Caco-2 (cell line): ENCODE measurements around the gene PPM1H. TPM values are rescaled to one million over a fixed set of nuclear protein-coding genes. Genes with fewer than 3 reads are reported as not detected.

ENCODE experiments used
- BruUV-seq: library from RNA; stranded (reverse); fragments of 400-500 nt; replicated peaks from 2 replicates; lab custom pipeline; 2021; lab: Mats Ljungman, UMichigan
- CTCF ChIA-PET: fragments of 300-600 bp; sonication (Branson Sonifier 250); formaldehyde crosslinking; loops from one replicate; lab custom pipeline; 2022; ENCODE audit warnings: antibody characterized with exemption; lab: Charles Lee
- POLR2A ChIA-PET: fragments of 300-600 bp; sonication (Branson Sonifier 250); formaldehyde crosslinking; loops from one replicate; lab custom pipeline; 2022; ENCODE audit warnings: antibody characterized with exemption; lab: Charles Lee
- DNase-seq, 2 experiments: peaks; one replicate each; pipeline versions ENCODE4 v3.0.0 to v3.0.0-alpha.2; 2020 to 2022
- H3K27me3 ChIP-seq: replicated peaks from 2 replicates; pipeline ENCODE4 v1.6.0; 2011; ENCODE audit warnings: low read length; ENCODE audit not compliant: control insufficient read depth, insufficient read depth
- H3K36me3 ChIP-seq: 2 replicates; pipeline ENCODE4 v1.5.1; 2011; ENCODE audit warnings: low read length; ENCODE audit not compliant: control insufficient read depth, insufficient read depth
- H3K4me1 ChIP-seq: fragments of 250-450 bp; sonication (Bioruptor Pico); 2 replicates; pipeline ENCODE4 v1.5.1; 2020; ENCODE audit warnings: mild to moderate bottlenecking
- H3K4me3 ChIP-seq: 2 replicates; pipeline ENCODE4 v1.5.1; 2011; ENCODE audit warnings: low read depth, mild to moderate bottlenecking, control low read depth, low read length
- H3K9me3 ChIP-seq: fragments of 250-450 bp; sonication (Bioruptor Pico); 2 replicates; pipeline ENCODE4 v1.5.1; 2020; ENCODE audit warnings: mild to moderate bottlenecking, moderate library complexity
- H3K27ac Mint-ChIP-seq: one replicate; pipeline ENCODE4 v1.8.0; 2022; ENCODE audit warnings: mixed read lengths; ENCODE audit not compliant: unreplicated experiment
- H3K27me3 Mint-ChIP-seq: one replicate; pipeline ENCODE4 v1.8.0; 2022; ENCODE audit warnings: mixed read lengths; ENCODE audit not compliant: insufficient read depth, unreplicated experiment
- H3K36me3 Mint-ChIP-seq: one replicate; pipeline ENCODE4 v1.8.0; 2022; ENCODE audit warnings: mild to moderate bottlenecking, mixed read lengths; ENCODE audit not compliant: insufficient read depth, unreplicated experiment
- H3K4me1 Mint-ChIP-seq: one replicate; pipeline ENCODE4 v1.8.0; 2022; ENCODE audit warnings: low read depth, mixed read lengths; ENCODE audit not compliant: unreplicated experiment
- H3K4me3 Mint-ChIP-seq: one replicate; pipeline ENCODE4 v1.8.0; 2022; ENCODE audit warnings: mild to moderate bottlenecking, moderate library complexity, mixed read lengths; ENCODE audit not compliant: unreplicated experiment
- H3K9me3 Mint-ChIP-seq: one replicate; pipeline ENCODE4 v1.8.0; 2022; ENCODE audit warnings: mixed read lengths; ENCODE audit not compliant: unreplicated experiment
- CTCF ChIP-seq, 2 experiments: fragments of 200-600 bp in 1 of 2; IDR thresholded peaks; 1 replicate in 1 of 2; 2 replicates in 1 of 2; pipeline versions ENCODE4 v1.5.1 to v1.8.0; 2011 to 2022; ENCODE audit warnings: antibody characterized with exemption in 1 of 2, control low read depth in 1 of 2, inconsistent platforms in 1 of 2, low read depth in 1 of 2, low read length in 1 of 2, mild to moderate bottlenecking in 1 of 2, moderate library complexity in 1 of 2; ENCODE audit not compliant: insufficient read depth in 1 of 2, severe bottlenecking in 1 of 2, unreplicated experiment in 1 of 2
- intact Hi-C: fragments of 100-400 bp; cut with micrococcal nuclease; formaldehyde crosslinking; loops from one replicate; pipeline ENCODE4 v1.10.0; 2022; ENCODE audit not compliant: unreplicated experiment
- total RNA-seq: library from RNA; stranded (reverse); gene quantifications from 2 replicates; pipeline ENCODE4 v1.2.3, GENCODE V29; 2022

The PPM1H gene
- total RNA-seq, 1 experiment from 2014 or later: 151 TPM

GRCh38 chr12:62622177-62622576 lies 312.8 kb downstream of the PPM1H start:
- H3K27me3 Mint-ChIP-seq: no peaks in the 10 kb centered on the region
- CTCF ChIA-PET: no interaction called here
- no peaks in the 10 kb centered on the region for H3K9me3 Mint-ChIP-seq
- H3K36me3 Mint-ChIP-seq: no peaks in the 10 kb centered on the region
- Histone ChIP-seq H3K36me3 (no peaks in the 10 kb centered on the region), H3K4me3 (no peak overlapping the region), H3K4me1 (peaks cover 6% of the 10 kb centered on the region; the same call in 1 of the 2 replicates), H3K9me3 (no peaks in the 10 kb centered on the region), H3K27me3 (no peaks in the 10 kb centered on the region)
- intact Hi-C loops: no loop called here
- no peak overlapping the region for H3K4me3 Mint-ChIP-seq
- H3K4me1 Mint-ChIP-seq: no peaks in the 10 kb centered on the region
- H3K27ac Mint-ChIP-seq: no peak overlapping the region
- no peak for DNase-seq
- BruUV-seq: no TSS peak
- POLR2A ChIA-PET: no interaction called here
- TF ChIP-seq CTCF (IDR thresholded peaks at IDR 0.05; ENCODE audit: insufficient read depth in 1 of 2, low read depth in 1 of 2, low read length in 1 of 2, severe bottlenecking in 1 of 2, unreplicated experiment in 1 of 2): no peak

- Histone ChIP-seq H3K9me3 (no peaks in the 10 kb centered on the region), H3K4me3 (no peak overlapping the region), H3K36me3 (no peaks in the 10 kb centered on the region), H3K27me3 (no peaks in the 10 kb centered on the region), H3K4me1 (peaks cover 6% of the 10 kb centered on the region; the same call in 1 of the 2 replicates)
- no peaks in the 10 kb centered on the region for H3K9me3 Mint-ChIP-seq
- ChIA-PET CTCF (no interaction called here), POLR2A (interaction anchor here (0.5 kb wide), 1 partner anchor 42 kb away, joined by 3 read pairs; no protein-coding TSS in a partner anchor)
- H3K27ac Mint-ChIP-seq: no peak overlapping the region
- no peaks in the 10 kb centered on the region for H3K4me1 Mint-ChIP-seq
- H3K4me3 Mint-ChIP-seq: no peak overlapping the region
- no peaks in the 10 kb centered on the region for H3K27me3 Mint-ChIP-seq
- intact Hi-C loops: no loop called here
- no peak for TF ChIP-seq CTCF (IDR thresholded peaks at IDR 0.05; ENCODE audit: insufficient read depth in 1 of 2, low read depth in 1 of 2, low read length in 1 of 2, severe bottlenecking in 1 of 2, unreplicated experiment in 1 of 2)
- H3K36me3 Mint-ChIP-seq: no peaks in the 10 kb centered on the region
- DNase-seq: no peak
- BruUV-seq: no TSS peak
Measured at GRCh38 chr12:62621101-62621638, 313.8 kb downstream of the PPM1H start.

DNA sequence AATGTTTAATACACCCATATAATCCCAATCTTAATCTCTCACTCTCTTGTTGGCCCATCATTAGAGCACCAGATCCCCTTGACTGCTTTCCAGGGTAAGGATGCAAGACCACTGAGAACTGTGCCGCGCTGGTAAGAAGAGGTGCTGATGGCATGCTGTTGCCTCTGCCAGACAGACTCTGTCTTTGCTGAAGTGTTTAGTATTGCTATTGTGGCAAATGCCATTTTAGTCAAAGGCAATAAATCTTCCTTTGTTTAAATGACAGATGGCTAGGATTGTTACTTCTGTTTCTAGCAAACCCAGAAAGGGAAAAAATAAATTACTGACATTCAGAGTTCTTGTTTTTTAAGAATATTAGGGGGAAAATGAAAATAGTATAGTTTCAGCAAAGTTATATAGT lies 316.0 kb downstream of the PPM1H start:
- Histone ChIP-seq H3K4me3 (no peak overlapping the region), H3K36me3 (no peaks in the 10 kb centered on the region), H3K27me3 (no peaks in the 10 kb centered on the region), H3K9me3 (no peaks in the 10 kb centered on the region), H3K4me1 (peaks cover 6% of the 10 kb centered on the region; the same call in 1 of the 2 replicates)
- intact Hi-C loops: no loop called here
- TF ChIP-seq CTCF (IDR thresholded peaks at IDR 0.05; ENCODE audit: insufficient read depth in 1 of 2, low read depth in 1 of 2, low read length in 1 of 2, severe bottlenecking in 1 of 2, unreplicated experiment in 1 of 2): no peak
- Mint-ChIP-seq H3K36me3 (no peaks in the 10 kb centered on the region), H3K4me1 (no peaks in the 10 kb centered on the region), H3K4me3 (no peak overlapping the region), H3K27me3 (no peaks in the 10 kb centered on the region), H3K27ac (no peak overlapping the region), H3K9me3 (no peaks in the 10 kb centered on the region)
- ChIA-PET CTCF (no interaction called here), POLR2A (no interaction called here)
- no TSS peak for BruUV-seq
- DNase-seq: no peak
